ENCODE measurements around the gene RAB33B. TPM values are rescaled to one million over a fixed set of nuclear protein-coding genes. Genes with fewer than 3 reads are reported as not detected.
"Not testable (repeated sequence)": the region's sequence is repeated elsewhere in the genome, so short reads cannot be mapped to it uniquely, and the experiment has no call there.

The RAB33B gene
- 11.7 and 12.3 TPM in 2 replicates for total RNA-seq
- polyA plus RNA-seq: 6.5 and 11.4 TPM in 2 replicates
- polyA plus RNA-seq (2012): 3.7 and 5.6 TPM in 2 replicates
- 0.52 and 1.4 TPM in 2 replicates for polyA minus RNA-seq (ENCODE audit: low replicate concordance)

GRCh38 chr4:139454111-139455045 is at the start of gene RAB33B:
RAB33B (plus strand) TSS chr4:139454121; CDS start chr4:139454196, 75 bp downstream.
- H4K20me1 ChIP-seq (ENCODE audit: control insufficient read depth, extremely low read depth, insufficient read depth, low read length): no peaks in the 10 kb centered on the region
- H3K79me2 ChIP-seq (ENCODE audit: control insufficient read depth, insufficient read depth, low read length): peaks cover 39% of the 10 kb centered on the region
- peak within 1 kb of the TSS; percentile 79 to 100 (median 94) for H3K4me3 ChIP-seq (replicated peaks in 1 of 4; ENCODE audit: control extremely low read depth in 1 of 4, insufficient read depth in 1 of 4, low read depth in 3 of 4, low read length in 4 of 4)
- H3K9ac ChIP-seq (ENCODE audit: insufficient read depth, low read length): peak within 1 kb of the TSS; percentile 98
- H3K4me1 ChIP-seq (ENCODE audit: control insufficient read depth, extremely low read depth, insufficient read depth, low read length): peaks cover 10% of the 10 kb centered on the region
- H3K27ac ChIP-seq (ENCODE audit: insufficient read depth, low read length): peak within 1 kb of the TSS; percentile 91
- no peaks in the 10 kb centered on the region for H3K36me3 ChIP-seq (ENCODE audit: control insufficient read depth, insufficient read depth, low read length)
- TF ChIP-seq EZH2 (IDR thresholded peaks at IDR 0.05; ENCODE audit: low read length, missing control alignments): no peak
- no peak for TF ChIP-seq CTCF (conservative IDR thresholded peaks at IDR 0.05 in 1 of 2, IDR thresholded peaks at IDR 0.05 in 1 of 2; ENCODE audit: low read depth in 1 of 2, low read length in 2 of 2)
- peak within 1 kb of the TSS; percentile 94 for H2AFZ ChIP-seq (ENCODE audit: low read length)
- peak; percentile 89 to 90 for DNase-seq (ENCODE audit: low read depth in 2 of 2)
- H3K9me3 ChIP-seq (ENCODE audit: control insufficient read depth, insufficient read depth, low read depth, low read length): no peaks in the 10 kb centered on the region
- H3K4me2 ChIP-seq (ENCODE audit: extremely low read depth, insufficient read depth, low read length): peak within 1 kb of the TSS; percentile 93
- H3K27me3 ChIP-seq (ENCODE audit: control insufficient read depth, insufficient read depth, low read length): no peaks in the 10 kb centered on the region

GRCh38 chr4:139410312-139410711 is 43.6 kb upstream of the RAB33B start:
- no peaks in the 10 kb centered on the region for H3K79me2 ChIP-seq (ENCODE audit: control insufficient read depth, insufficient read depth, low read length)

GRCh38 chr4:139414671-139415210 is 39.2 kb upstream of the RAB33B start:
- H3K27ac ChIP-seq (ENCODE audit: insufficient read depth, low read length); H3K27me3 ChIP-seq (ENCODE audit: control insufficient read depth, insufficient read depth, low read length); H3K4me3 ChIP-seq (replicated peaks in 1 of 4; ENCODE audit: control extremely low read depth in 1 of 4, insufficient read depth in 1 of 4, low read depth in 3 of 4, low read length in 4 of 4); H3K36me3 ChIP-seq (ENCODE audit: control insufficient read depth, insufficient read depth, low read length); H3K9ac ChIP-seq (ENCODE audit: insufficient read depth, low read length); DNase-seq (ENCODE audit: low read depth in 2 of 2); H3K9me3 ChIP-seq (ENCODE audit: control insufficient read depth, insufficient read depth, low read depth, low read length); H3K79me2 ChIP-seq (ENCODE audit: control insufficient read depth, insufficient read depth, low read length); H4K20me1 ChIP-seq (ENCODE audit: control insufficient read depth, extremely low read depth, insufficient read depth, low read length); H3K4me2 ChIP-seq (ENCODE audit: extremely low read depth, insufficient read depth, low read length); H3K4me1 ChIP-seq (ENCODE audit: control insufficient read depth, extremely low read depth, insufficient read depth, low read length); H2AFZ ChIP-seq (ENCODE audit: low read length): not testable (repeated sequence)

More at GRCh38 chr4:139410312-139410711, 43.6 kb upstream of the RAB33B start:
- H3K9me3 ChIP-seq (ENCODE audit: control insufficient read depth, insufficient read depth, low read depth, low read length): no peaks in the 10 kb centered on the region
- no peak overlapping the region for H3K4me3 ChIP-seq (replicated peaks in 1 of 4; ENCODE audit: control extremely low read depth in 1 of 4, insufficient read depth in 1 of 4, low read depth in 3 of 4, low read length in 4 of 4)
- H4K20me1 ChIP-seq (ENCODE audit: control insufficient read depth, extremely low read depth, insufficient read depth, low read length): no peaks in the 10 kb centered on the region
- DNase-seq (ENCODE audit: low read depth in 2 of 2): no peak
- TF ChIP-seq EZH2 (IDR thresholded peaks at IDR 0.05; ENCODE audit: low read length, missing control alignments) (no peak), CTCF (conservative IDR thresholded peaks at IDR 0.05 in 1 of 2, IDR thresholded peaks at IDR 0.05 in 1 of 2; ENCODE audit: low read depth in 1 of 2, low read length in 2 of 2) (no peak)
- no peaks in the 10 kb centered on the region for H3K36me3 ChIP-seq (ENCODE audit: control insufficient read depth, insufficient read depth, low read length)
- H3K9ac ChIP-seq (ENCODE audit: insufficient read depth, low read length): no peak overlapping the region
- no peak overlapping the region for H3K4me2 ChIP-seq (ENCODE audit: extremely low read depth, insufficient read depth, low read length)
- no peak overlapping the region for H3K27ac ChIP-seq (ENCODE audit: insufficient read depth, low read length)
- no peaks in the 10 kb centered on the region for H3K27me3 ChIP-seq (ENCODE audit: control insufficient read depth, insufficient read depth, low read length)
- no peaks in the 10 kb centered on the region for H3K4me1 ChIP-seq (ENCODE audit: control insufficient read depth, extremely low read depth, insufficient read depth, low read length)
- H2AFZ ChIP-seq (ENCODE audit: low read length): no peak overlapping the region
